Stimulated activated CD8-positive, alpha-beta memory T cell treated with anti-CD3 and anti-CD28 coated beads, Interleukin-12 subunit alpha, Interleukin-12 subunit beta, amount 100 ng/mL, for 24 hours (primary cell): ENCODE measurements around the gene MAMDC2.

Source experiments
- DNase-seq: peaks from one replicate; pipeline ENCODE4 v3.0.0-alpha.2; 2020; ENCODE audit errors: extremely low read depth

The MAMDC2 gene

GRCh38 chr9:70259512-70259802 lies 215.8 kb downstream of the MAMDC2 start:
- no peak for DNase-seq

DNA sequence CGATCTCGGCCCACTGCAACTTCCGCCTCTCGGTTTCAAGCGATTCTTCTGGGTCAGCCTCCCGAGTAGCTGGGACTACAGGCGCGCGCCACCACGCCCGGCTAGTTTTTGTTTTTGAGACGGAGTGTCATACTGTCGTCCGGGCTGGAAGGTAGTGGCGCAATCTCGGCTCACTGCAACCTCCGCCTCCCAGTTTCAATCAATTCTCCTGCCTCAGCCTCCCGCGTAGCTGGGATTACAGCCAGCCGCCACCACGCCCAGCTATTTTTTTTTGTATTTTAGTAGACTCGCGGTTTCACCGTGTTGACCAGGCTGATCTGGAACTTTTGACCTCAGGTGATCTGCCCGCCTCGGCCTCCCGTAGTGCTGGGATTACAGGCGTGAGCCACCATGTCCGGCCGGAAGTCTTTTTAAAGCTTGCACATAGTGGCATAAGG lies 216.4 kb downstream of the MAMDC2 start:
- no peak for DNase-seq

GRCh38 chr9:70260606-70261005 lies 217.0 kb downstream of the MAMDC2 start:
- no peak for DNase-seq

DNA sequence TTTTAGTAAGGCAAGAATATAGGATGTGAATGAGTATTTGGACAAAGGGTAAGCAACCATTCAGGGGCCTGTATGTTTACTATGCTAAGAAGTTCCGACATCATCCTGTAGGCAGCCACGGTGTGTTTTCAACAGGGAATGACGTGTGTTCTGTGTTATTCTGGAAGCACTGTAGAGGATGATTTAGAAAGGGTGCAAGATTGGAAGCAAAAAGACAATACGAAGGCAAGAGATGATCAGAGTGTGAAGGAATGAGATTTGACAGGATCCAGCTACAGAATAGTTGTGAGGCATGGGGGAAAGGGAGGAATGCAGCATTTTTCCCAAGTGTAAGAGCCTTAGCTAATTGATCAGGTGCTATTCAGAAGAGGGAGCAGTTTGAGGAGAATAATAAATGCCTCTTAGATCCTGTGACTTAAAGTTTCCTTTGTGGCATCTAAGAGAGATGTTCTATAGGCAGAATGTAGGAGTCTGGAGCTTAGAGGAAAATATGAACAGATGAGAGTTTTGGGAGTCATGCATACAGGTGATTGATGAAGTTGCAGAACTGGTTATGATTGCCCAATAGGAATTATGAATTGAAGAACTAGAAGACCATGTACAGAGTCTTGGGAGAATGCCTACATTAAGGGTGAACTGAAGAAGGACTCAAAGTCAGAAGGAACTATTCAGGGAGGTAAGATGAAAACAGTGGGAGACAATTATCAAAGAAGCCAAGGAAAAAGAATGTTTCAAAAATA lies 217.7 kb downstream of the MAMDC2 start:
- DNase-seq, result no peak

GRCh38 chr9:70262366-70262765 lies 218.7 kb downstream of the MAMDC2 start:
- no peak for DNase-seq

DNA sequence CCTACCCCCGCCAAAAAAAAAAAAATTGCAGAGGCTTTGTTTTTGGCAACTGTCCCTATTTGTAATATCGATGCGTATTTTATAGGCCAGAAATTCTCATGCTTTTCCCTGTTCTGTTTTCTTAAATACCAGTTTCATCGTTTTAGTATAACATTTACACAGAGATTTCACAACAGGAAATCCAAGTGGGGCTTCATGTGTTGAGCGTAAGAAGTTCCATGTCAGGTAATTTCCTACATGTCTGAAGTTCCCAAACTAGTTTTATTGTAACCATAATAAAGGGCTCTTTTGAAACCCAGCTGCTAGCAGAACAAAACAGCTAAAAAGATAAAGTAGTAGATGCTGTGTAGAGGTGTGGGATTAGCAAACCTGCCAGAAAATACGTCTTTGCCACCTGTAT lies 219.3 kb downstream of the MAMDC2 start:
- no peak for DNase-seq

GRCh38 chr9:70263421-70263820 lies 219.8 kb downstream of the MAMDC2 start:
- no peak for DNase-seq
